H4 (cell line): ENCODE measurements around the gene MYBPC3. TPM values are rescaled to one million over a fixed set of nuclear protein-coding genes. Genes with fewer than 3 reads are reported as not detected.
"Not testable (repeated sequence)": the region's sequence is repeated elsewhere in the genome, so short reads cannot be mapped to it uniquely, and the experiment has no call there.

Source experiments
- DNase-seq: peaks from one replicate; pipeline ENCODE4 v3.0.0-alpha.2; 2015; ENCODE audit warnings: low spot score
- total RNA-seq: library from RNA; depleted of rRNA; stranded (reverse); fragments of >200 nt; shearing (Covaris generic); gene quantifications from 2 replicates; pipeline ENCODE4 v1.2.3, GENCODE V29; 2014

The MYBPC3 gene
- total RNA-seq, 1 experiment from 2014 or later = not detected

DNA sequence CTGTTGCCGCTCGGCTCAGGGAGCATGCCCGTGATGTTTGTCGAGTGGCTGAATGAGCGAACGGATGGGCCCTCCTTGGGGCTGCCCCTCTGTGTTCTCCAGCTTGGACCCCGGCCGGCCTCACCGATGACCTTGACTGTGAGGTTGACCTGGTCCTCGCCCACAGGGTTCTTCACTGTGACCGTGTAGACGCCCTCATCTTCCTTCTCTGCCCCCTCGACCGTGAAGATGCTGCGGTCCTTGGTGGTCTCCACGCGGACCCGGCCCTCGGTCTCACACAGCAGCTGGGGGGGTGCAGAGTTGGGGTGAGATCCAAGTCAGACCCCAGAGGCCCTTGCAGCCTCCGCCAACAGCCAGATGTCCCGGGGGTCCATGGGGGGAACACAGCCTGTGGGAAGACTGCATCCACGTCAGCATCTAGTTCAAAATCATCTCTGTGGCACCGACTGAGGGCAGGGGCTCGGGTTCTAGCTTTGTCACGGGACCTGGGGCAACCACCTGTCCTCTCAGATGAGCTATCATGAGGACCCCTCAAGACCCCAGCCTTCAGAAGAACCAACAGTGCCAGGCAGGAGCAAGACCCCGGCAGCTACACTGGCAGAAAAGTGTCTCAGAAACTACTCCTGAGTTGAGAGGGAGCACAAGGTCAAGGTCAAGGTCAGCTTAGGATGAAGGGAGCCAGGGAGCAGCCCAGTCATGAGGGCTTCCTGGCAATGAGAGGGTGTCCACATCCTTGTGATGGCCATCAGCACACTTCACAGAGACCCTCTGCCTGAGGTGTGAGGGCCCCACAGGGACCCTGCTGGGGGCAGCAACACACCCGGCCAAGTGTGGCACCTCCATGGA, 13.9 kb downstream of the MYBPC3 start:
- DNase-seq = no peak

DNA sequence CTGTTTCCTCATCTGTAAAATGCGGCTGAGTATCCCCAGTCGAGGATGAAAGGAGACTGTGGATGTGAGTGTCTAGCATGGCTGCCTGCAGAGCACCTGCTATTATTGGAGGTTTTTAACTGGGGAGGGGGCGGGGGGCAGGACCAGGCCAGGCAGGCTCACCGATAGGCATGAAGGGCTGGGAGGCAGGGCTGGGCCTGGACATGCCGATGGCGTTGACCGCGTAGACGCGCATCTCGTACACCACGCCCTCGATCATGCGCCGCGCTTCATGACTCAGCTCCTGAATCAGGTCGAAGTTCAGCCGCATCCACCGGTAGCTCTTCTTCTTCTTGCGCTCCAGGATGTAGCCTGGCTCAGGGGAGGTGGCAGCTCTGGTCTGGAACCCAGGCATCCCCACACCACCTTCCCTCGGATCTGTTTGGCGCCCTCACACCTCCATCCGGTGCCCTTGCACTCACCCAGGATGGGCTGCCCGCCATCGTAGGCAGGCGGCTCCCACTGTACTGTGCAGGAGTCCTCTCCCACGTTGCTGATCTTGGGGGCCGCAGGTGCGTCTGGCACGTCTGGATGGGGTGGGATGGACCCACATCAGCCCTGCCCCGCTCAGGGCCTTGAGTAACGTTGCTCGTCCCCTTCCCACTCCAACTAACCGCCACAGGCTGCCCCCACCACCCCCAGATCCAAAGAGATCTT, 15.1 kb downstream of the MYBPC3 start:
- DNase-seq = no peak

DNA sequence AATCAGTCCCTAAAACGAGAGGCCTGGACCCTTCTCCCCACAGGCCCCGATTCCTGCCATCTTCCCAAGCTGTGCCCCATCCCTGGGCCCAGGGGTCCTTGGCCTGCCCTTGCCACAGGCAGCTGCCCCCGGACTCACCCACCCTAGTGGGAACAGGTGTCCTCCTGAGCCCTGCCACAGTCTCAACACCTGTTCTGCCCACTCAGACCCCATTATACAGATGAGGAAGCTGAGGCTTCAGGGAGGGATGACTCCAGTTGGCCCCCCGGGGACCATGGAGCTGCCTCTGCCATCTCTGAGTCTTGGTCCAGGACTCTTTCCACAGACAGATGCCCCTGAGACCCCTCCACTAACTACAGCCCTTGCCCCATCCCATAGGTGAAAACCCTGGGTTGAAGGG, 15.9 kb downstream of the MYBPC3 start:
- DNase-seq = no peak

DNA sequence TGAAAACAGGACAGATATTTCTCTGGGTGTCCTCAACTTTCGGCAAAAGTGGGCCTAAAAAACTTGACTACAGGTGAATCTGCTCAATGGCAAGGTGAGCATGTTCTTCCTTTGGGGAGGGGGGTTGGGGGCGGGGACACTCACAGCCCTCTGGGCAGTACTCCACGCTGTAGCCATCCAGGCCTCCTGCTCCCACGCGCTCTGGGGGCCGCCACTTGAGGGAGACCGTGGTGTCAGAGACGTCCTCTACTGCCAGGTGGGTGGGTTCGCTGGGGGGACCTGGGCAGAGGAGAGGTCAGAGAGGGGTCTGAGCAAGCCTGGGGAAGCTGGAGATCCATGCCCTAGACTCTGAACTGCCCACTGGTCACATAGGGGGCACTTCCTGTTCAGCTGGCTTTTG, 16.8 kb downstream of the MYBPC3 start:
- no peak for DNase-seq

DNA sequence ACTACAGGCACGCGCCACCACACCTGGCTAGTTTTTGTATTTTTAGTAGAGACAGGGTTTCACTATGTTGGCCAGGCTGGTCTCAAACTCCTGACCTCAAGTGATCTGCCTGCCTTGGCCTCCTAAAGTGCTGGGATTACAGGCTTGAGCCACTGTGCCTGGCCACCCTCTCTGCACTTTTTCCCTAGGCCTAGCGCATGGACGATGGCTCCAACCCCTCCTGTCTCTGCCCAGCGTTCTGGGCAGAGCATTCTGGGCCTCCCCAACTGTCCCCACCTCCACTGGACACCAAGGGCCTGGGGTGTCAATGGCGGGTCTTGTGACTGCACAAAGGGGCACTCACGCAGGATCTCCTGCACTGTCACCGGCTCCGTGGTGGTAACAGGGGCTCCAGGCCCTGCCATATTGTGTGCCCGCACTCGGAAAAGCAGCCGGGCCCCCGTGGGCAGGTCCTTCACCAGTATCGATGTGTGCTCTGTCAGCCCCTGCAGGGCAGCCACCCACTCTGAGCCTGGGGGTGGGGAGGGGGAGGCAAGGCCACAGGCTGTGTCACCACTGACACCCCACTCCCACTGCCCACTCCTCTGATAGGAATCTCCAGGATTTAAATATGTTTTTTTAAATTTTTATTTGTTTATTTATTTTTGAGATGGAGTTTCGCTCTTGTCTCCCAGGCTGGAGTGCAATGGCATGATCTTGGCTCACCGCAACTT, 17.6 kb downstream of the MYBPC3 start:
- not testable (repeated sequence) for DNase-seq

DNA sequence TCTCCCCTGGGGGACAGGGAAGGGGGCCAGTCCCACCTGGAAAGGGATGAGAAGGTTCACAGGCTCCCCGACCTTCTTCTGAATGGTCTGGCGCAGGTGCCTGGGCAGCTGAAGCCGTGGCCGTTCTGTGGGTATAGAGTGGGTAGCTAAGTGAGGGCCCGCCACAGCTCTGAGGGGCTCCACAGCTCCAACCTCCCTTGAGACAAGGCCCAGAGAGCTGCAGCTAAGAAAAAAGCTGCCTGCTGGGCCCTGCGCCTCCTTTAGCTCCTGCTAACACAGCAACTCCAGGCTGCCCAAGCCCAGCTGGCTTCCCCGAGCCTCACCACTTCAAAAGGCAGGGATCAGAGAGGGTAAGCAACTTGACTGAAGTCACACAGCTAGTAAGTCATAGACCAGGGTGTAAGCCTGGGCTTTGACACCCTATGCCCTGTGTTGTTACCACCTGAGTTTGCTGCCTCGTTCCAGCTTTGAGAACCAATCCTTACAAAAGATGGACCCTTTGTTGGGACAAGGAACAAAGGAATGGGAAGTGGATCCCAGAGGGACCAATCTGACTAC, 18.5 kb downstream of the MYBPC3 start:
- no peak for DNase-seq

DNA sequence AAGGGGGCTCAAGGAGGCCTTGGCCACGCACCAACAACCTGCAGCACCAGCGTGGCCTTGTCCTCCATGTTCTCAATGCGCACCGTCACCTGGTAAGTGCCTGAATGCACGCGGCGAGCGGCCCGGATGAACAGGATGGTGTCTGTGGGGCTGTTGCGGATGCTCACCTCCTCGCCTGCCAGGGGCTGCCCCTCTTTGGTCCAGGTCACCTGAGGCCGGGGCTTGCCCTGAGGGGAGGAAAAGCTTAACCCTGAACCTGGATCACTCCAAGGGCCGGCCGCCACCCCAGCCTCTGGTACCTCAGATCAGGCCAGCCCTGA, 19.0 kb downstream of the MYBPC3 start:
- DNase-seq = no peak

DNA sequence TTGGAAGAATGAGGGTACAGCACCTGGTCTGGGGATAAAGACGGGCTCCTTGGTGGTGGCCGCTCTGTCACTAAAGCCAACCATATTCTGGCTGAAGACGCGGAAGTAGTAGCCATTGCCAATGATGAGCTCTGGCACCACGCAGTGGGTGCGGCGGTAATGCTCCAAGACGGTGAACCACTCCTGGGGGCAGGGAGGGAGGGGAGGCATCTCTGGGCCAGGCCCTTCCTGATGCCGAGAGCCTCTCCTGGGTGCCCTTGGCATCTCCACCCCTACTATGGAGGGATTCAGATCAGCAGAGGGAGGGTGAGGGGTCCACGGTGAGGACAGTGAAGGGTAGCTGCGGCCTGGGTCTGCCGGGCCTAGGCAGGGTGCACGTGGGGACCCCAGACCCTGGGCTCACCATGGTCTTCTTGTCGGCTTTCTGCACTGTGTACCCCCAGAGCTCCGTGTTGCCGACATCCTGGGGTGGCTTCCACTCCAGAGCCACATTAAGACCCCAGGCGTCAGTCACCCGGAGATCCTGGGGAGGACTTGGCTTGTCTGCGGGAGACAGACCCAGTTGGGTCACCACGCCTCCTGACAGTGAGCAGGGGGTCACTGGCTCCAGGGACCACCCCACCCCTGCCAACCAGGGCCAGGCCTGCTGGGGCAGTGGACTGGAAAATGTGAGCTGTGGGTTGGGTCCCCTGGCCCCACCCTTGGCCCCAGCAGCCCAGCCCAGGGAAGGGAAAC, 19.5 kb downstream of the MYBPC3 start:
- DNase-seq = no peak

DNA sequence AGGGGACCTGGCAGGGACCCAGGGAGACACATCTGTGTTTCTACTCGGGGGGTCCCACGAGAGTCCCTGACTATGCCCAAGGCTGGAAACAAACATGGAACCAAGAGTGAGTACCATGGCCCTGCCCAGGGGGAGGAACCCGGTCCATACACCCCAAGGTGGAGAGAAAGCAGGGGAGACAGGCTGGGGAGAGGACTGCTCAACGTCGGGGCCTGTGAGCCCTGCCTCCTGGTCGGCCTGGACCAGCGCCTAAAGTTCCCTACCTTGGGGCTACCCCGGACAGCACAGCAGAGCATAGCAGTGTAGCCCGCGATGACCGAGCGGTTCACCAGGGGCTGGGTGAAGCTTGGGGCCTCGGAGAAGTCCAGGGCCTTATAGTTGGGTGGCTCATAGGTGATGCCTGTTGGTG, 20.2 kb downstream of the MYBPC3 start:
- no peak for DNase-seq

DNA sequence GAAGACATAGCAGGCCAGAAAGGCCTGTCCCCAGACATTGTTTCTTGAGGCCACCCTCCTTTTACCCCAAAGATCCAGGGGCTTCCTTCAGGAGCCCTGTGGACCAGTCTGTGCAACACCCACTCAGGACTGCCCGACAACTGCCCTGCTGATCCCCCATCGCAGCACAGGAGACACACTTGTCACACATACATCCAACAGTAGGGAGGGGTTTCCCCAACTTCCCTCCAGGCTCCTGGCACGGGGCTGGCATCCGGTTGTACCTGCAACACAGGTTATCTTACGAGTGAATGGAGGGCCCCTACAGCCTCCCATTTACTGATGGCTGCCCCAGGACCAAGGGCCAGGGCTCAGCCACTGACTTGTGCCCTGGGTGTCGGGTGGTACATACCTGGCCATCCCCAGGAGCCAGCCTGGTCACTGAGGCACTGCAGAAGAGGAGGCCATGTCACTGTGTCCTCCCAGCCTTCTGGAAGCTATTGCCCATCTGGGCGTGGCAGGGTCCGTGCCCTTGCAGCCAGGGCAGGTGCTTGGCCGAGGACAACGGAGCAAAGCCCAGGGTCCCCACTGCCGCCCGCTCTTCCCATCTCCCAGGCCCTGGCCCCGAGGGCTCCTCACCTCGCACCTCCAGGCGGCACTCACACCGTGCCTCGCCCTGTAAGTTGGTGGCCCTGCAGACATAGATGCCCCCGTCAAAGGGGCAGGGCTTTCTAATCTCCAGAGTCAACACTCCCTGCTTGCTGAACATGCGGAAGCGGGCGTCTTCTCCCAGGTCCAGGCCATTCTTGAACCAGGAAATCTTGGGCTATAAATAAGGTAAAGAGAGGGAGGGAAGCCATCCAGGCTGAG, 20.8 kb downstream of the MYBPC3 start:
- no peak for DNase-seq

DNA sequence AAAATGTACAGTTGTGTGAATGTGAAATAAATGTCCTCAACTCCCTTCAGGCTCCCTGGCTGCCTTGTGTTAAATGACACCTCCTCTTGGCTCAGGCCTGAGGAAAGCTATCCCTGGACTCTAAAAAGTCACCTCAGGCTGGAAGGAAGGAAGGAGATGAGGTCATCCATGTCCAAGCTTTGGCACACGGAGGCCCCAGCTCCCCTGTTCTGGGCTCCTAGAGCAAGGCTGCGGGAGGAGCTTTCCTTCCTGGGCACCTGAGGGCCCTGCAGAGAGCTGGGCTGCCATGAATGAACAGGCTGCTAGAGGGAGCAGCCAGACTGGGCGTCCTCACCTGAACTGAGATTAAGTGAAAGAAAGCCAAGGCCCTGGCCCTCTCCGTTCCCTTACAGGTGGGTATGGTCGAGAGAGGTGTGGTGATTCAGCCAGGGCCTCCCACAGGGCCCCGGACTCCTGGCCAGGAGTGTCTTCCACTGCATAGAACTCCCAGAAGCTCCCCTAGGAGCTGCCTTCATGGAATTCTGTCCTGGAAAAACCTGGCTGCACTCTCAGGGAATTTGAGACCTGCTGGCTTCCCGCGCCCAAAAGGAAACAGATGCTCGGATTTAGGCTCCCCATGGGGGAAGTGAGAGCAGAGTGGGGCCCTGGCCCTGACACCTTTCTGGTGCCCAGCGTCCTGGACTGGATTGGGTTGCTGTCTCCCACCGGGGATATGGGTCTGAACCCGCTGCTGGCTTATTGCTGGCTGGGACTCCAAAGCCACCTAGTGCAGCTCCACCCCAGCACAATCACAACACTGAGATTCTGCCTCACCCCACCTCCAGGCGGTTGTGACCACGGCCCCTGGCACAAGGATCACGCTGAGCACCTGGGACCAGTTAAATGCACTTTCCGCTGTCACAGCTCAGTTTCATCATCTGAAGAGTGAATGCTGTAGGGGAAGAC, 22.2 kb downstream of the MYBPC3 start:
- no peak for DNase-seq

DNA sequence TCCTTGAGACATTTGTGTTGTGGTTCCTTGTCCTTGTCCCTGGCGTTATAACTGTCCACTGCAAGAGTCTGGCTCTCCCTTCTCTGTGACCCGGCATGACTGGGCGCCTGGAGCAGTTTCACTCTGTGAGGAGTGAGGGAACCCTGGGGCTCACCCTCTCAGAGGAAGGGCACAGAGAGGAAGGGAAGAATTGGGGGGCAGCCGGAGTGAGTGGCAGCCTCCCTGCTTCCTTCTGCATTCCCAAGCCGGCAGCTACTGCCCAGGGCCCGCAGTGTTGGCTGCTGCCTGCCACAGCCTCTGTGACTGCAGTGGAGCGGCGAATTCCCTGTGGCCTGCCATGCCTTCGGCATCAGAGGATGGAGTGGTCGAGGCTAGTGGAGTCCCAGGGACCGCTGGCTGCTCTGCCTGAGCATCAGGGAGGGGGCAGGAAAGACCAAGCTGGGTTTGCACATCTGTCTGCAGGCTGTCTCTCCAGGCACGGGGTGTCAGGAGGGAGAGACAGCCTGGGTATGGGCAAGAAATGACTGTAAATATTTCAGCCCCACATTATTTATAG, 23.0 kb downstream of the MYBPC3 start:
- DNase-seq = no peak

DNA sequence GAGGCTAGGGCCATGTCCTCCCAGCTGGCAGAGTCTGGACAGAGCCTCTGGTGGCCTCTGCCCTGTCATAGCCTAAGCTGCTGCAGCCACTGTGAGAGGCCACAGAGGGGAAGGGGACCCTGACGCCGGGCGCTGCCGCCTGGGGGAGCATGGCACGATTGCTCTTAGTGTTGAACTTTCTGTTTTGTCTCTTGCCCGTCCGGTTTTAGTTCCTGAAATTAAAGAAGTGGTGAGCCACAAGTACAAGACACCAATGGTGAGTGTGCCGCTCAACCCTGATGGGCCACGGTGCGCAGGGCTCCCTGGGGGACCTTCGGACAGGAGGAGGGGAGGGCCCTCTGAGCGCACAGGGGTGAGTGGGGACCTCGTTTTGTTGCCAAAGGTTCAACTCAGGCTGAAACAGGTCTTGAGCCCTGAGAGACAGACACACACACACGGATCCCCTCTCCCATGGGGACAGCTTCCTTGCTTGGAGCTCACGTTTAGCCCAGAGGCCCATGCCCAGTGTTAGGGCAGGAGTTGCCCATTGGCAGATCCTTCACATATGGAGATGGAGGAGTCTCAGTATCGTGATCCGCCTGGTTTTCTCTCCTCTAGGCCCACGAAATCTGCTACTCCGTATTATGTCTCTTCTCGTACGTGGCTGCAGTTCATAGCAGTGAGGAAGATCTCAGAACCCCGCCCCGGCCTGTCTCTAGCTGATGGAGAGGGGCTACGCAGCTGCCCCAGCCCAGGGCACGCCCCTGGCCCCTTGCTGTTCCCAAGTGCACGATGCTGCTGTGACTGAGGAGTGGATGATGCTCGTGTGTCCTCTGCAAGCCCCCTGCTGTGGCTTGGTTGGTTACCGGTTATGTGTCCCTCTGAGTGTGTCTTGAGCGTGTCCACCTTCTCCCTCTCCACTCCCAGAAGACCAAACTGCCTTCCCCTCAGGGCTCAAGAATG, 23.8 kb downstream of the MYBPC3 start:
- no peak for DNase-seq

DNA sequence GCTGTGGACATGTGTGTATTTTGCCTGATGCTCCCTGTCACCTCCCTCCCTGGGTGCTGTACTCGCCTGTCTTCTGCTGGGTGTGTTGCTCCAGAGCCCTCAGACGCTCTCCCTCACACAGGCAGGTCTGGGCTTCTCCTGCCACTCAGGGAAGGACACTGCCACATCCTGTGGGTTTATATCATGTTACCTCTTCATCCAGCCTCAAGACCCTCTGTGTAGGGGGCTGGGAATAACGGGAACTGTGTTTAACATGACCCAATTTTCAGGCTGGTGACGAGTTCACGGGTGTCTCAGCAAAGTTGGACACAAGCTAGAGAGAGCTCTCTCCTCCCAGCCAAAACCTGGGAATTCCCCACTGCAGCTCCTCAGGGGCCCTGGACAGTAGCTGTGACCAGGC, 24.6 kb downstream of the MYBPC3 start:
- DNase-seq = no peak

DNA sequence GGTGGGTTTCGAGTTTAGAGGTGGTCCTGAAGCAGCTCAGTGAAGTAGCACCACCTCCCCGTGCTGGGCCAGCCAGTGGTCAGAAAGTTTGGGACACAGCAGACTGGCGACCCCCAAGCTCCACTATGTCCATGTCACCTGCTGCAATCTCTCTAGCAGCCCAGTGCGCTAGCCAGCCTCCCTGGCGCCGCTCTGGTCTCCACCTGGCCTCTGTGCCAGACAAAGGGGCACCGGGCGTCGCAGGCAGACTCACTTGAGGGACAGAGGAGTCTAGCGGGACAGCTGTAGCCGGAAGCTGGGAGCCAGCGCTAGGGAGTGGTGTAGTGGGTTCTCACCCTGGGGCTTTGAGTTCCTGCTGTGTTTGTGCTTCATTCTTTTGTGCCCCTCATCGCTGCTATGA, 25.5 kb downstream of the MYBPC3 start:
- DNase-seq = no peak

DNA sequence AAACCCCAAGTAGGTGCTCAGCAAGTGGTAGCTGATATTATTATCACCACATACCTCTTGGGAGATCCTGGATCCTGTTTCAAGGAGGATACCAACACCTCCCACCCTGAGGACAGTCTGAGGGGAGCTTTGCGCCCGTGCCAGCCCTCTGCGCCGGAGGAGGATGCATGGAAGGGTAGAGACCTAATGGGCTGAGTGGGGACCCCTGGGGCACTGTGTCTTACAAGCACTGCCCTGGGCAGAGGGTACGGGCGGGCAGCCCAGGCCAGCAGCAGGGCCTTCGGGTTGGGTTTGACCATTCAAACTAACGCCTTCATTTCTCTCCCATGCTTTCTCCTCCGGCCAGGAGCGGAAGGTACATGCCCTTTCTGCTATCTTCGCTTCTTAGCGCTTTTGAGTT, 26.3 kb downstream of the MYBPC3 start:
- DNase-seq = no peak

DNA sequence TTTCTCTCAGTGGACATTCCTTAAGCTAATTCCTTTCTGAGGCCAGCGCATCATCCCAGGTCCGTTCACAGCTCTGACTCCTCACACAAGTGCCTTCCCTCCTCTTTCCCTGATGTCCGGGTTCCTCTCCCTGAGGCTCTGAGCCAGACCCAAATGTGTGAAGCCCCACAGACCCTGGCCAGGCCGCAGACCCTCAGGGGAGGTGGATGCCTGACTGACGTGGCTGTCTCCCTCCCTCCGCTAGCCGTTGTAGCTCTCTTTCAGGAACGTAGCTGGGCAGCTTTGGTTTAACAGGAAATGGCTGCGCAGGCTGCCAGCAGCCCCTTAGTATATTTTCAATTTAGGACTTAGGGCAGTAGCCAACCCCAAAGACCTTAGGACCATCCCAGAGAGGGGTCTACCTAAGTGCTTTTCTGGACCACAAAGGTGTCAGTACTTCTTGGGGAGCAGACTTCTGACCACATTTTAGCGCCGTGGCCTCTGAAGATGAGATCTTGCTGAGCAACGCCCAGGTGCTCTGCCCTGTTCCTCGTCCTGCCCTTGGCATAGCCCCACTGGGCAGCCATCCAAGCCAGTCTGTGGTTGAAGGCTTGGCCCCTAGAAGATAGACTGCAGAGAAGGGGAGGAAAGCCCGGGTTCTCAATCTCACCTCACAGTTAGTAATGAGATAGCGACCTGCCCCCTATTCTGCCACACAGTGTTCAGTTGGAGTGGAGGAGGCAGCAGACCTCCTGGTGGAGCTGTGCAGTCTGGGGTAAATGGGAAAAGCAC, 27.0 kb downstream of the MYBPC3 start:
- DNase-seq = no peak

DNA sequence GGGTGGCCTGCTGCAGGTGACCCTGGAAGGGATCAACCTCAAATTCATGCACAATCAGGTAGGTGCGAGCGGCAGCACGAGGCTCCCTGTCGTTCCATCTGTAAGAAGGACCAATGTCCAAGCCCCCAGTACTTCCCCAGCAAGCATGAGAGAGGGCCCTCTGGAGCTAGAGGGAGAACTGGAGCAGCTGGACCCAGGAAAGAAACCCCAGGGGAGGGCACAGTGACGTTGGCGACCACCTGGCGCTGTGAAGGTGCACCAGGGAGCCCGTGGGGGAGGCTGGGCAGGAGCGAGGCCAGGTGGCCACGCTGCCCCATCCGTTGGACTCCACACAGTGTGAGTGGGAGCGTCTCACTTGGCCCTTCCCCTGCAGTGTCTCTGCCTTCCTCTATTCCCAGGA, 28.0 kb downstream of the MYBPC3 start:
- no peak for DNase-seq
